Smooth muscle cell of the pulmonary artery (primary cell): ENCODE measurements around the gene CSNK2A2. TPM values are rescaled to one million over a fixed set of nuclear protein-coding genes. Genes with fewer than 3 reads are reported as not detected.

ENCODE experiments used
- total RNA-seq: library from RNA; depleted of rRNA; stranded (reverse); fragments of >200 nt; gene quantifications from 2 replicates; pipeline ENCODE4 v1.2.3, GENCODE V29; 2014

CSNK2A2 gene
- total RNA-seq, result 44.6 and 52.7 TPM in 2 replicates

DNA sequence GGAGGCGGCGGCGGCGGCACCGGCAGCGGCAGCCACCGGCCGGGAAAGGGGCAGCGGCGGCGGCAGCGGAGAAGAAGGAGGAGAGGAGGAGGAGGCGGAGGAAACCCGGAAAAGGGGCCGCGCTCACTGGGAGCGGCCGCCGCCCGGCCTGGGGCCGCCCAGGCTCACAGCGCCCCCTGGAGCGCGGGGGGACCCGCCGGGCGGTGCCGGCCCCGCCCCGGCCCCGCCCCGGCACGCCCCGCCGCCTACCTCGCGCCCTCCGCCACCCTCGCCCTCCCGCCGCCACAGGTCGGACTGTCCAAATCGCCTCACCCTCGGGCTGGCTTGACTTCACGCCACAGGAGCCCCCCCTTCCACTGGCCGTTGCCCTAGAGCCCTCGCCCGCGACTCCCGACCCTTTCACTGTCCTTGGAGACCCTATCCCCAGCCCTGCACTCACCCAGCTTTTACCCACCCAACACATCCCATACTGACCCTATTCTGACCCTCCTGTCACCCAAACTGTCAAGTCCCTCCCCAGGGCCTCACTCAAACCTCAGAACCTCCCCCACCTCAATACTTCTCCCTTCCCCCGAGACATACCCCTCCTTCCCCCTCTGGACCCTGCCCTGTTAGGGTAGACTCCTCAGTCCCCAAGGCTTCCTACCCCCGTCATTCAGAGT, at the start of gene CSNK2A2:
Gene CSNK2A2, minus strand, starts transcription at position 85 of the 662 bp plus-strand sequence. CDS start 370 bp downstream, outside the sequence.

GRCh38 chr16:58129097-58129936, 68.6 kb downstream of the CSNK2A2 start, which contains the start of gene CFAP20:
CFAP20 (minus strand) TSS chr16:58129381; CDS start chr16:58129115, 266 bp downstream.

Other genes starting within 250 kb of the CSNK2A2 start
- not detected in 2 replicates for gene CNGB1, start 227.0 kb downstream of the CSNK2A2 start, total RNA-seq
- gene ZNF319, start 197.4 kb downstream of the CSNK2A2 start, total RNA-seq, result 5.5 and 7.1 TPM in 2 replicates
- 44.6 and 53.8 TPM in 2 replicates for gene USB1, start 196.7 kb downstream of the CSNK2A2 start, total RNA-seq
- gene MMP15, start 172.4 kb downstream of the CSNK2A2 start, total RNA-seq, result 2.4 and 4.3 TPM in 2 replicates
- 27.6 and 29.8 TPM in 2 replicates for gene CFAP20, start 68.7 kb downstream of the CSNK2A2 start, total RNA-seq
- not detected in 2 replicates for gene PRSS54, start 96.9 kb upstream of the CSNK2A2 start, total RNA-seq
- 1.9 and 2.0 TPM in 2 replicates for gene GINS3, start 194.4 kb upstream of the CSNK2A2 start, total RNA-seq